Measurements from ENCODE around the gene TCFL5.

Gene TCFL5

GRCh38 chr20:62861726-62862336 is at the start of gene TCFL5:
TCFL5 (minus strand) TSS chr20:62861822; CDS start chr20:62861670, 152 bp downstream.
- Histone ChIP-seq H3K4me3 (ENCODE audit: low read depth, low read length) (peak within 1 kb of the TSS; percentile 6), H3K36me3 (ENCODE audit: control insufficient read depth, insufficient read depth, low read length) (no peaks in the 10 kb centered on the region), H3K27ac (peak within 1 kb of the TSS; percentile 53), H3K9me3 (ENCODE audit: control insufficient read depth, low read length) (no peaks in the 10 kb centered on the region), H3K9ac (no peak within 1 kb of the TSS), H3K27me3 (ENCODE audit: control insufficient read depth, insufficient read depth, low read length) (no peaks in the 10 kb centered on the region), H3K4me2 (ENCODE audit: low read length) (peak within 1 kb of the TSS; percentile 65), H3K79me2 (no peaks in the 10 kb centered on the region), H3K4me1 (no peaks in the 10 kb centered on the region), H2AFZ (peak within 1 kb of the TSS; percentile 66)
- no peak for TF ChIP-seq CTCF (IDR thresholded peaks at IDR 0.05)

- H3K36me3 ChIP-seq (ENCODE audit: control insufficient read depth, insufficient read depth, low read length): no peaks in the 10 kb centered on the region
- peaks cover 3% of the 10 kb centered on the region for H3K4me1 ChIP-seq
- no peak overlapping the region for H3K4me2 ChIP-seq (ENCODE audit: low read length)
- peaks cover 63% of the 10 kb centered on the region for H3K79me2 ChIP-seq
- no peak overlapping the region for H2AFZ ChIP-seq
- TF ChIP-seq CTCF (IDR thresholded peaks at IDR 0.05): no peak
- H3K4me3 ChIP-seq (ENCODE audit: low read depth, low read length): no peak overlapping the region
- H3K9ac ChIP-seq: no peak overlapping the region
- H3K27me3 ChIP-seq (ENCODE audit: control insufficient read depth, insufficient read depth, low read length): no peaks in the 10 kb centered on the region
- H3K9me3 ChIP-seq (ENCODE audit: control insufficient read depth, low read length): no peaks in the 10 kb centered on the region
- no peak overlapping the region for H3K27ac ChIP-seq
Measured at GRCh38 chr20:62910777-62911497, 49.3 kb upstream of the TCFL5 start.

GRCh38 chr20:62910217-62910766 is 48.7 kb upstream of the TCFL5 start:
- no peaks in the 10 kb centered on the region for H3K27me3 ChIP-seq (ENCODE audit: control insufficient read depth, insufficient read depth, low read length)
- peaks cover 57% of the 10 kb centered on the region for H3K79me2 ChIP-seq
- peaks cover 3% of the 10 kb centered on the region for H3K4me1 ChIP-seq
- H3K4me3 ChIP-seq (ENCODE audit: low read depth, low read length): no peak overlapping the region
- no peak overlapping the region for H3K27ac ChIP-seq
- no peak overlapping the region for H2AFZ ChIP-seq
- no peaks in the 10 kb centered on the region for H3K9me3 ChIP-seq (ENCODE audit: control insufficient read depth, low read length)
- no peak overlapping the region for H3K4me2 ChIP-seq (ENCODE audit: low read length)
- no peak overlapping the region for H3K9ac ChIP-seq
- no peak for TF ChIP-seq CTCF (IDR thresholded peaks at IDR 0.05)
- H3K36me3 ChIP-seq (ENCODE audit: control insufficient read depth, insufficient read depth, low read length): no peaks in the 10 kb centered on the region

GRCh38 chr20:62908971-62909791 is 47.6 kb upstream of the TCFL5 start:
- Histone ChIP-seq H3K4me1 (peaks cover 3% of the 10 kb centered on the region), H3K4me3 (ENCODE audit: low read depth, low read length) (no peak overlapping the region), H2AFZ (no peak overlapping the region), H3K4me2 (ENCODE audit: low read length) (no peak overlapping the region), H3K9ac (no peak overlapping the region), H3K9me3 (ENCODE audit: control insufficient read depth, low read length) (no peaks in the 10 kb centered on the region), H3K79me2 (peaks cover 49% of the 10 kb centered on the region), H3K27me3 (ENCODE audit: control insufficient read depth, insufficient read depth, low read length) (no peaks in the 10 kb centered on the region), H3K27ac (no peak overlapping the region), H3K36me3 (ENCODE audit: control insufficient read depth, insufficient read depth, low read length) (no peaks in the 10 kb centered on the region)
- TF ChIP-seq CTCF (IDR thresholded peaks at IDR 0.05): no peak

All from parathyroid adenoma (tissue), 2 donors.